Endothelial cell of umbilical vein (primary cell): Measurements from ENCODE around the gene GPR108. TPM values are rescaled to one million over a fixed set of nuclear protein-coding genes. Genes with fewer than 3 reads are reported as not detected.

ENCODE experiments used
- BruUV-seq: library from RNA; stranded (reverse); fragments of 400-500 nt; replicated peaks from 2 replicates; lab custom pipeline; 2021; lab: Mats Ljungman, UMichigan
- CTCF ChIA-PET: fragments of 300-600, 350-600 bp; sonication (Branson Sonifier 250); formaldehyde crosslinking; loops from one replicate; lab custom pipeline; 2021; ENCODE audit warnings: antibody characterized with exemption, inconsistent platforms; lab: Charles Lee
- POLR2A ChIA-PET: fragments of 300-600, 350-600 bp; sonication (Branson Sonifier 250); formaldehyde crosslinking; loops from one replicate; lab custom pipeline; 2021; ENCODE audit warnings: antibody characterized with exemption, inconsistent platforms; lab: Charles Lee
- DNase-seq: peaks from one replicate; pipeline ENCODE4 v3.0.0-alpha.2; 2011; ENCODE audit warnings: low read depth, low spot score
- FAIRE-seq: peaks from 2 replicates; lab custom pipeline; 2011; peaks lifted over from hg19 to GRCh38; lab: Jason Lieb, UNC
- H2AFZ ChIP-seq: 2 replicates; pipeline ENCODE4 v1.6.0; 2012; ENCODE audit warnings: low read depth, low read length, control low read depth, inconsistent platforms
- H3K27ac ChIP-seq: 2 replicates; pipeline ENCODE4 v1.5.1; 2011; ENCODE audit warnings: low read depth, mild to moderate bottlenecking, control low read depth, low read length, moderate library complexity; ENCODE audit not compliant: insufficient read depth
- H3K27me3 ChIP-seq, 2 experiments: 2 replicates each; pipeline versions ENCODE4 v1.6.0 to v1.6.1; 2011; ENCODE audit warnings: low read length in 2 of 2, mixed read lengths in 1 of 2; ENCODE audit not compliant: control insufficient read depth in 2 of 2, insufficient read depth in 2 of 2
- H3K36me3 ChIP-seq, 2 experiments: 2 replicates in 1 of 2; 3 replicates in 1 of 2; pipeline ENCODE4 v1.5.1; 2011; ENCODE audit warnings: low read length in 2 of 2, mild to moderate bottlenecking in 1 of 2, moderate library complexity in 1 of 2; ENCODE audit not compliant: control insufficient read depth in 2 of 2, insufficient read depth in 2 of 2; ENCODE audit errors: extremely low read depth in 1 of 2
- H3K4me1 ChIP-seq: 3 replicates; pipeline ENCODE4 v1.5.1; 2011; ENCODE audit warnings: mild to moderate bottlenecking, low read length; ENCODE audit not compliant: control insufficient read depth, insufficient read depth; ENCODE audit errors: extremely low read depth
- H3K4me2 ChIP-seq: 2 replicates; pipeline ENCODE4 v1.6.1; 2011; ENCODE audit warnings: low read length, control low read depth, mixed read lengths; ENCODE audit not compliant: insufficient read depth
- H3K4me3 ChIP-seq, 3 experiments: fragments of 200-600 bp in 1 of 3; sonication (generic), shearing (Covaris generic) in 1 of 3; replicated peaks in 1 of 3; 2 replicates each; pipeline ENCODE4 v1.5.1; 2011 to 2016; ENCODE audit warnings: control low read depth in 3 of 3, low read length in 3 of 3, mild to moderate bottlenecking in 2 of 3, inconsistent platforms in 1 of 3, low read depth in 1 of 3, moderate library complexity in 1 of 3; ENCODE audit not compliant: insufficient read depth in 1 of 3
- H3K79me2 ChIP-seq: 2 replicates; pipeline ENCODE4 v1.6.0; 2012; ENCODE audit warnings: low read length, inconsistent platforms; ENCODE audit not compliant: control insufficient read depth, insufficient read depth
- H3K9ac ChIP-seq: replicated peaks from 2 replicates; pipeline ENCODE3; 2011; ENCODE audit warnings: low read length, control low read depth; ENCODE audit not compliant: insufficient read depth; ENCODE audit errors: extremely low read depth
- H3K9me1 ChIP-seq: replicated peaks from 3 replicates; pipeline ENCODE4 v1.6.0; 2011; ENCODE audit warnings: mild to moderate bottlenecking, low read length; ENCODE audit not compliant: control insufficient read depth, insufficient read depth; ENCODE audit errors: extremely low read depth
- H3K9me3 ChIP-seq: replicated peaks from 2 replicates; pipeline ENCODE4 v1.5.1; 2012; ENCODE audit warnings: low read length, inconsistent platforms; ENCODE audit not compliant: control insufficient read depth, insufficient read depth
- H4K20me1 ChIP-seq: replicated peaks from 2 replicates; pipeline ENCODE3; 2011; ENCODE audit warnings: mild to moderate bottlenecking, low read length; ENCODE audit not compliant: control insufficient read depth, insufficient read depth; ENCODE audit errors: extremely low read depth
- EZH2 ChIP-seq: IDR thresholded peaks from 2 replicates; pipeline ENCODE4 v1.6.1; 2012; ENCODE audit warnings: borderline replicate concordance, low read depth, mild to moderate bottlenecking, moderate library complexity, low read length, inconsistent platforms; ENCODE audit not compliant: severe bottlenecking
- FOS ChIP-seq: IDR thresholded peaks from 2 replicates; pipeline ENCODE4 v1.6.1; 2011; ENCODE audit warnings: mild to moderate bottlenecking, low read length, moderate library complexity, borderline replicate concordance; ENCODE audit not compliant: insufficient read depth
- GATA2 ChIP-seq: IDR thresholded peaks from 2 replicates; pipeline ENCODE4 v1.7.0; 2011; ENCODE audit warnings: low read depth, mild to moderate bottlenecking, moderate library complexity, mixed read lengths, low read length; ENCODE audit not compliant: insufficient read length, insufficient read depth
- JUN ChIP-seq: IDR thresholded peaks from 2 replicates; pipeline ENCODE4 v1.6.1; 2011; ENCODE audit warnings: borderline replicate concordance, low read depth; ENCODE audit not compliant: insufficient read length, insufficient read depth
- POLR2A ChIP-seq: IDR thresholded peaks from 2 replicates; pipeline ENCODE4 v1.6.1; 2012; ENCODE audit warnings: low read depth, mild to moderate bottlenecking, control low read depth, low read length
- dilution Hi-C: fragments of 300-500 bp; cut with MboI; formaldehyde crosslinking; loops from one replicate; pipeline ENCODE4 v1.15.0; 2019; ENCODE audit warnings: low sequenced_read_pairs; ENCODE audit not compliant: extremely low pct_ligation_motif_present
- intact Hi-C: fragments of 100-400 bp; cut with micrococcal nuclease; formaldehyde crosslinking; loops from one replicate; pipeline ENCODE4 v1.10.0; 2022
- polyA plus RNA-seq, 4 experiments: library from polyadenylated mRNA; depleted of rRNA in 3 of 4; stranded (reverse) in 3 of 4; unstranded in 1 of 4; fragments of >200 nt; gene quantifications; 2 replicates each; pipeline versions ENCODE4 v1.2.1 to v1.2.3, GENCODE V29; 2011 to 2012; ENCODE audit warnings: missing spikeins in 1 of 4
- total RNA-seq: library from RNA; stranded (reverse); gene quantifications from 2 replicates; pipeline ENCODE4 v1.2.3, GENCODE V29; 2021
- TF ChIP-seq, protein P1 (sequence below), 2 donors: IDR thresholded peaks; 1 replicate in 1 of 2; 2 replicates in 1 of 2; pipeline ENCODE4 v1.5.1; 2011; ENCODE audit warnings: low read length in 2 of 2, mild to moderate bottlenecking in 2 of 2, moderate library complexity in 2 of 2, control low read depth in 1 of 2, inconsistent platforms in 1 of 2, low read depth in 1 of 2; ENCODE audit not compliant: insufficient read depth in 1 of 2; ENCODE audit errors: extremely low read depth in 1 of 2
- TF ChIP-seq, protein P2 (sequence below): IDR thresholded peaks from 2 replicates; pipeline ENCODE4 v1.6.1; 2011; ENCODE audit not compliant: insufficient read depth, insufficient read length

Gene GPR108
- total and polyA plus RNA-seq, 2 donors (not counting 3 experiments of a cell fraction or from before 2014, with no cell fraction given) = 68.5 to 80.2 TPM

DNA sequence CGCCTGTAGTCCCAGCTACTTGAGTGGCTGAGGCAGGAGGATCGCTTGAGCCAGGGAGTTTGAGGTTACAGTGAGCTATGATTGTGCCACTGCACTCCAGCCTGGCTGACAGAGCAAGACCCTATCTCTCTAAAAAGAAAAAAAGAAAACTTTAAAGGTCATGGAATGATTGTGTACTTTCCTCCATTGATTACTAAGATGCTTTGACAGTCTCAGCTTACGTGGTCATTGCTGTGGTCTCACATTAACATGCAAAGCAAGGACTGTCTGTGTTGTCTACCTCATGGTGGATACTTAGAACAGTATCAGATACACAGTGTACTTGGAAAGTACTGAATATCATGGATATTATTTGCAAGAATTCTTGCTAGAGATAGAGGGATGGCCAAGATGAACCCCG, 53.4 kb downstream of the GPR108 start:
- FAIRE-seq (no peak), DNase-seq (no peak)
- Histone ChIP-seq H3K4me2 (no peak overlapping the region), H3K27me3 (peaks cover 0 to 1% of the 10 kb centered on the region in 2 experiments), H3K9me1 (no peaks in the 10 kb centered on the region), H3K9me3 (no peaks in the 10 kb centered on the region), H3K27ac (no peak overlapping the region), H3K9ac (no peak overlapping the region), H3K4me3 (no peak overlapping the region), H3K79me2 (no peaks in the 10 kb centered on the region), H4K20me1 (no peaks in the 10 kb centered on the region), H2AFZ (no peak overlapping the region), H3K36me3 (no peaks in the 10 kb centered on the region), H3K4me1 (no peaks in the 10 kb centered on the region)
- POLR2A ChIA-PET = no interaction called here
- intact Hi-C loops = no loop called here
- CTCF ChIA-PET = interaction anchor here (0.6 kb wide), 1 partner anchor 9 kb away, joined by 3 read pairs; no protein-coding TSS in a partner anchor
- dilution Hi-C loops = no loop called here
- TF ChIP-seq POLR2A (no peak), FOS (no peak), GATA2 (no peak), EZH2 (no peak), JUN (no peak)
- TF ChIP-seq, protein P1, sequence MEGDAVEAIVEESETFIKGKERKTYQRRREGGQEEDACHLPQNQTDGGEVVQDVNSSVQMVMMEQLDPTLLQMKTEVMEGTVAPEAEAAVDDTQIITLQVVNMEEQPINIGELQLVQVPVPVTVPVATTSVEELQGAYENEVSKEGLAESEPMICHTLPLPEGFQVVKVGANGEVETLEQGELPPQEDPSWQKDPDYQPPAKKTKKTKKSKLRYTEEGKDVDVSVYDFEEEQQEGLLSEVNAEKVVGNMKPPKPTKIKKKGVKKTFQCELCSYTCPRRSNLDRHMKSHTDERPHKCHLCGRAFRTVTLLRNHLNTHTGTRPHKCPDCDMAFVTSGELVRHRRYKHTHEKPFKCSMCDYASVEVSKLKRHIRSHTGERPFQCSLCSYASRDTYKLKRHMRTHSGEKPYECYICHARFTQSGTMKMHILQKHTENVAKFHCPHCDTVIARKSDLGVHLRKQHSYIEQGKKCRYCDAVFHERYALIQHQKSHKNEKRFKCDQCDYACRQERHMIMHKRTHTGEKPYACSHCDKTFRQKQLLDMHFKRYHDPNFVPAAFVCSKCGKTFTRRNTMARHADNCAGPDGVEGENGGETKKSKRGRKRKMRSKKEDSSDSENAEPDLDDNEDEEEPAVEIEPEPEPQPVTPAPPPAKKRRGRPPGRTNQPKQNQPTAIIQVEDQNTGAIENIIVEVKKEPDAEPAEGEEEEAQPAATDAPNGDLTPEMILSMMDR (IDR thresholded peaks at IDR 0.05; ENCODE audit: extremely low read depth in 1 of 2, insufficient read depth in 1 of 2, low read depth in 1 of 2, low read length in 2 of 2) = no peak
- TF ChIP-seq, protein P2, sequence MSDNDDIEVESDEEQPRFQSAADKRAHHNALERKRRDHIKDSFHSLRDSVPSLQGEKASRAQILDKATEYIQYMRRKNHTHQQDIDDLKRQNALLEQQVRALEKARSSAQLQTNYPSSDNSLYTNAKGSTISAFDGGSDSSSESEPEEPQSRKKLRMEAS = no peak
- BruUV-seq = no TSS peak
